H1 (cell line): ENCODE measurements around the gene C10orf95. TPM values are rescaled to one million over a fixed set of nuclear protein-coding genes. Genes with fewer than 3 reads are reported as not detected.

Source experiments
- CTCF ChIA-PET: fragments of 300-600 bp; sonication (Branson Sonifier 250); formaldehyde crosslinking; loops from one replicate; lab custom pipeline; 2021; ENCODE audit not compliant: partially characterized antibody; lab: Charles Lee
- POLR2A ChIA-PET: fragments of 300-600 bp; sonication (Branson Sonifier 250); formaldehyde crosslinking; loops from one replicate; lab custom pipeline; 2021; ENCODE audit warnings: inconsistent platforms; ENCODE audit not compliant: partially characterized antibody; lab: Charles Lee
- DNase-seq, 2 experiments: peaks; one replicate each; pipeline versions ENCODE4 v3.0.0 to v3.0.0-alpha.2; 2010 to 2022; ENCODE audit warnings: low spot score in 2 of 2, low read depth in 1 of 2, mixed read lengths in 1 of 2
- FAIRE-seq: peaks from 2 replicates; lab custom pipeline; 2011; peaks lifted over from hg19 to GRCh38; lab: Jason Lieb, UNC
- H2AFZ ChIP-seq: 2 replicates; pipeline ENCODE4 v1.8.1; 2012; ENCODE audit warnings: low read length, inconsistent platforms
- H2AK5ac ChIP-seq: 2 replicates; pipeline ENCODE4 v1.6.1; 2013; ENCODE audit warnings: low read depth, low read length
- H2BK120ac ChIP-seq: replicated peaks from 2 replicates; pipeline ENCODE3; 2013; ENCODE audit warnings: low read depth, low read length, inconsistent platforms
- H2BK12ac ChIP-seq: 2 replicates; pipeline ENCODE4 v1.6.1; 2013; ENCODE audit warnings: low read depth, low read length
- H2BK15ac ChIP-seq: 2 replicates; pipeline ENCODE4 v1.6.1; 2013; ENCODE audit warnings: low read length
- H2BK20ac ChIP-seq: 2 replicates; pipeline ENCODE4 v1.6.1; 2013; ENCODE audit warnings: low read length
- H2BK5ac ChIP-seq: 2 replicates; pipeline ENCODE4 v1.6.1; 2013; ENCODE audit warnings: low read depth, low read length
- H3K14ac ChIP-seq: 2 replicates; pipeline ENCODE4 v1.6.1; 2013; ENCODE audit warnings: inconsistent platforms; ENCODE audit not compliant: insufficient read length
- H3K18ac ChIP-seq: 2 replicates; pipeline ENCODE4 v1.6.1; 2013; ENCODE audit warnings: low read length; ENCODE audit errors: extremely low read depth
- H3K23ac ChIP-seq: 2 replicates; pipeline ENCODE4 v1.6.1; 2013; ENCODE audit warnings: inconsistent platforms; ENCODE audit not compliant: insufficient read length
- H3K23me2 ChIP-seq: 2 replicates; pipeline ENCODE4 v1.6.1; 2013; ENCODE audit warnings: low read depth, low read length
- H3K27ac ChIP-seq: 2 replicates; pipeline ENCODE4 v1.6.1; 2011; ENCODE audit warnings: low read depth, low read length, inconsistent platforms
- H3K27me3 ChIP-seq, 4 experiments: replicated peaks in 1 of 4; 1 replicate in 1 of 4; 2 replicates in 3 of 4; pipeline versions ENCODE4 v1.6.1 to v1.8.1; 2011 to 2013; ENCODE audit warnings: low read length in 3 of 4, mild to moderate bottlenecking in 3 of 4, inconsistent platforms in 2 of 4, mixed read lengths in 2 of 4, moderate library complexity in 1 of 4; ENCODE audit not compliant: control insufficient read depth in 3 of 4, insufficient read depth in 3 of 4; ENCODE audit errors: extremely low read depth in 1 of 4
- H3K36me3 ChIP-seq, 4 experiments: 2 replicates each; pipeline versions ENCODE4 v1.6.1 to v1.8.1; 2011 to 2013; ENCODE audit warnings: mild to moderate bottlenecking in 4 of 4, low read length in 3 of 4, moderate library complexity in 2 of 4, control low read depth in 1 of 4, inconsistent platforms in 1 of 4; ENCODE audit not compliant: insufficient read depth in 4 of 4, control insufficient read depth in 2 of 4
- H3K4ac ChIP-seq: replicated peaks from 2 replicates; pipeline ENCODE3; 2013; ENCODE audit warnings: low read length, low read depth, mixed read lengths, inconsistent platforms; ENCODE audit not compliant: insufficient read length
- H3K4me1 ChIP-seq, 4 experiments: replicated peaks in 1 of 4; 1 replicate in 1 of 4; 2 replicates in 3 of 4; pipeline versions ENCODE4 v1.6.1 to v1.8.1; 2011 to 2013; ENCODE audit warnings: low read length in 3 of 4, inconsistent platforms in 2 of 4, mixed read lengths in 1 of 4; ENCODE audit not compliant: insufficient read depth in 4 of 4, control insufficient read depth in 3 of 4
- H3K4me2 ChIP-seq, 2 experiments: 2 replicates each; pipeline versions ENCODE4 v1.6.1 to v1.8.1; 2011 to 2013; ENCODE audit warnings: low read depth in 2 of 2, low read length in 2 of 2, control low read depth in 1 of 2, inconsistent platforms in 1 of 2, mild to moderate bottlenecking in 1 of 2; ENCODE audit not compliant: insufficient read depth in 1 of 2
- H3K4me3 ChIP-seq, 4 experiments: fragments of 200-600, 300-600 bp in 1 of 4; sonication (generic), shearing (Covaris generic), sonication (Bioruptor Twin) in 1 of 4; 2 replicates each; pipeline versions ENCODE4 v1.5.1 to v1.8.1; 2011 to 2016; ENCODE audit warnings: low read length in 4 of 4, low read depth in 3 of 4, control low read depth in 2 of 4, inconsistent platforms in 2 of 4, mild to moderate bottlenecking in 2 of 4, mixed read lengths in 1 of 4, moderate library complexity in 1 of 4; ENCODE audit not compliant: insufficient read depth in 2 of 4; ENCODE audit errors: extremely low read depth in 1 of 4
- H3K56ac ChIP-seq: replicated peaks from 2 replicates; pipeline ENCODE3; 2013; ENCODE audit warnings: low read depth, mild to moderate bottlenecking, mixed read lengths, low read length, inconsistent platforms; ENCODE audit not compliant: insufficient read length
- H3K79me1 ChIP-seq: 2 replicates; pipeline ENCODE4 v1.6.1; 2013; ENCODE audit warnings: low read depth, low read length, control low read depth
- H3K79me2 ChIP-seq, 2 experiments: 2 replicates each; pipeline versions ENCODE4 v1.6.1 to v1.8.1; 2012 to 2013; ENCODE audit warnings: low read length in 2 of 2, mild to moderate bottlenecking in 2 of 2, inconsistent platforms in 1 of 2; ENCODE audit not compliant: insufficient read depth in 2 of 2, control insufficient read depth in 1 of 2
- H3K9ac ChIP-seq, 4 experiments: replicated peaks in 1 of 4; 1 replicate in 1 of 4; 2 replicates in 3 of 4; pipeline versions ENCODE4 v1.6.1 to v1.8.1; 2011 to 2013; ENCODE audit warnings: low read depth in 3 of 4, low read length in 3 of 4, control low read depth in 2 of 4, mild to moderate bottlenecking in 2 of 4, moderate library complexity in 2 of 4, inconsistent platforms in 1 of 4; ENCODE audit errors: extremely low read depth in 1 of 4
- H3K9me3 ChIP-seq, 2 experiments: 2 replicates each; pipeline versions ENCODE4 v1.6.1 to v1.8.1; 2012 to 2013; ENCODE audit warnings: mild to moderate bottlenecking in 2 of 2, moderate library complexity in 2 of 2, control low read depth in 1 of 2, inconsistent platforms in 1 of 2, low read depth in 1 of 2, low read length in 1 of 2, mixed read lengths in 1 of 2; ENCODE audit not compliant: insufficient read depth in 2 of 2
- H4K20me1 ChIP-seq, 2 experiments: replicated peaks in 1 of 2; 2 replicates each; pipeline versions ENCODE3 to v1.8.1; 2011 to 2013; ENCODE audit warnings: inconsistent platforms in 2 of 2, low read length in 2 of 2, mild to moderate bottlenecking in 1 of 2; ENCODE audit not compliant: insufficient read depth in 2 of 2, control insufficient read depth in 1 of 2
- H4K5ac ChIP-seq: 2 replicates; pipeline ENCODE4 v1.6.1; 2013; ENCODE audit warnings: low read length, low read depth, mixed read lengths, inconsistent platforms; ENCODE audit not compliant: insufficient read length
- H4K8ac ChIP-seq: 2 replicates; pipeline ENCODE4 v1.8.0; 2013; ENCODE audit warnings: mild to moderate bottlenecking, moderate library complexity, low read length, inconsistent platforms; ENCODE audit not compliant: insufficient read depth; ENCODE audit errors: extremely low read depth
- H4K91ac ChIP-seq: replicated peaks from 2 replicates; pipeline ENCODE3; 2013; ENCODE audit warnings: low read length, mixed read lengths, inconsistent platforms; ENCODE audit not compliant: insufficient read length
- BRCA1 ChIP-seq: IDR thresholded peaks from 2 replicates; pipeline ENCODE4 v1.6.1; 2012; ENCODE audit warnings: low read depth, low read length, improper control_type of control experiment
- CHD1 ChIP-seq: IDR thresholded peaks from 2 replicates; pipeline ENCODE4 v1.6.1; 2012; ENCODE audit warnings: low read depth, low read length, improper control_type of control experiment
- CHD2 ChIP-seq: IDR thresholded peaks from 2 replicates; pipeline ENCODE4 v1.6.1; 2012; ENCODE audit warnings: low read length, improper control_type of control experiment
- CTBP2 ChIP-seq: IDR thresholded peaks from 2 replicates; pipeline ENCODE4 v1.7.0; 2011; ENCODE audit warnings: borderline replicate concordance, mild to moderate bottlenecking, moderate library complexity, mixed read lengths, low read length; ENCODE audit not compliant: insufficient read depth, insufficient read length
- EZH2 ChIP-seq: fragments of 200-600 bp; sonication (generic); IDR thresholded peaks from 2 replicates; pipeline ENCODE4 v1.7.1; 2012; ENCODE audit warnings: low read depth, mild to moderate bottlenecking, moderate library complexity, low read length, inconsistent platforms; ENCODE audit not compliant: severe bottlenecking
- GABPA ChIP-seq: IDR thresholded peaks from 2 replicates; pipeline ENCODE4 v1.6.1; 2011; ENCODE audit warnings: mild to moderate bottlenecking, low read length, moderate library complexity, borderline replicate concordance; ENCODE audit not compliant: insufficient read depth
- GTF2F1 ChIP-seq: IDR thresholded peaks from 2 replicates; pipeline ENCODE4 v1.6.1; 2012; ENCODE audit warnings: low read depth, low read length, improper control_type of control experiment, borderline replicate concordance
- NRF1 ChIP-seq: IDR thresholded peaks from 2 replicates; pipeline ENCODE4 v1.6.1; 2011; ENCODE audit warnings: mild to moderate bottlenecking, low read depth, low read length, improper control_type of control experiment
- POLR2A ChIP-seq, 2 experiments: IDR thresholded peaks; 1 replicate in 1 of 2; 2 replicates in 1 of 2; pipeline ENCODE4 v1.6.1; 2011; ENCODE audit warnings: low read depth in 2 of 2, low read length in 2 of 2, mild to moderate bottlenecking in 2 of 2; ENCODE audit errors: control extremely low read depth in 1 of 2
- POLR2AphosphoS5 ChIP-seq: IDR thresholded peaks from 2 replicates; pipeline ENCODE4 v1.6.1; 2011; ENCODE audit warnings: low read depth, low read length
- RAD21 ChIP-seq, 2 experiments: IDR thresholded peaks in 1 of 2; conservative IDR thresholded peaks in 1 of 2; 2 replicates each; pipeline ENCODE4 v1.6.1; 2011; ENCODE audit warnings: low read depth in 2 of 2, low read length in 2 of 2, improper control_type of control experiment in 1 of 2, inconsistent platforms in 1 of 2, mild to moderate bottlenecking in 1 of 2, moderate library complexity in 1 of 2
- SAP30 ChIP-seq: fragments of 300-600 bp; sonication (generic); IDR thresholded peaks from 2 replicates; pipeline ENCODE4 v1.7.1; 2012; ENCODE audit warnings: low read length, moderate library complexity, mild to moderate bottlenecking, inconsistent platforms; ENCODE audit not compliant: insufficient read depth, insufficient replicate concordance
- SIX5 ChIP-seq: IDR thresholded peaks from 2 replicates; pipeline ENCODE4 v1.6.1; 2011; ENCODE audit warnings: mild to moderate bottlenecking, low read depth, low read length
- TEAD4 ChIP-seq: IDR thresholded peaks from 2 replicates; pipeline ENCODE4 v1.6.1; 2012; ENCODE audit warnings: low read depth, low read length, inconsistent platforms, mixed read lengths
- WGBS, 2 experiments: shearing (Covaris generic) in 1 of 2; methylation state at CpG; one replicate each; pipeline versions ENCODE4 v1.1.6 to v1.1.7; 2013 to 2015; ENCODE audit warnings: low lambda C conversion rate in 2 of 2, mixed read lengths in 2 of 2, inconsistent platforms in 1 of 2, low coverage in 1 of 2, missing lambda C conversion rate in 1 of 2; ENCODE audit not compliant: insufficient replicate concordance in 2 of 2, insufficient coverage in 1 of 2, insufficient read length in 1 of 2; ENCODE audit errors: extremely low coverage in 1 of 2, missing lambda C conversion rate in 1 of 2; 5-methylcytosine and 5-hydroxymethylcytosine counted together
- polyA plus RNA-seq, 7 experiments: library from polyadenylated mRNA; depleted of rRNA in 3 of 7; stranded (reverse) in 5 of 7; unstranded in 2 of 7; fragments of >200 nt in 5 of 7; fragments of 200-250 nt in 2 of 7; gene quantifications; 1 replicate in 5 of 7; 2 replicates in 1 of 7; 4 replicates in 1 of 7; pipeline versions ENCODE4 v1.2.1 to v1.2.3, GENCODE V29; 2011 to 2013; ENCODE audit warnings: missing spikeins in 2 of 7, mixed read lengths in 2 of 7
- total RNA-seq: library from RNA; stranded (reverse); fragmentation: NEBNext Ultra II Directional; extraction: Animal tissue kit (Norgen Biotek cat#: 25700); gene quantifications from 2 replicates; pipeline ENCODE4 v1.2.1, GENCODE V29; 2021

C10orf95 gene
- total and polyA plus RNA-seq, 2 of the 8 experiments (the other 6 are each of a cell fraction or from before 2014, with no cell fraction given): 0.34 to 0.48 TPM

DNA sequence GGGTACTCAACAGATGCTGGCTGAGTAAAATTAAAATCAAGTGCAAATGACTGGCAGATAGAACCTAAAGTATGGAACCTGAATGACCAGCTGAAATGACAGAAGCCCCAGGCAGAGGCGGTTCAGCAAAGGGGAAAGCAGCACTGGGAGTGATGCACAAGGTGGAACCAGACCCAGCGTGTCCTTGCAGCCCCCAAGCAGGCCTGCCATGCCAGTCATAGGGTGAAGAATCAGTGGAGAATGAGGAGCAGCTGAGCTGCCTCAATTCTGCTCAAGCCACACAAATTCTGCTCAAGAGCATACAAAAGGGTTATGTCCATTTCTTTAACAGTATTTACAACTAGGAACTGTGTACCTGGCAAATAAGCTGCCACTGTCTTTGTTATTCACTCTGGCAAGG, 42.4 kb upstream of the C10orf95 start:
- Histone ChIP-seq H3K4ac (no peak overlapping the region), H3K14ac (no peak overlapping the region), H4K5ac (no peak overlapping the region), H3K36me3 (peaks cover under 1 to 9% (median 3%) of the 10 kb centered on the region in 4 experiments; a peak in 4 of 8 replicates), H3K18ac (no peak overlapping the region), H3K79me2 (peaks cover 0 to 38% of the 10 kb centered on the region in 2 experiments; a peak in 3 of 4 replicates), H3K4me1 (no peaks in the 10 kb centered on the region), H3K56ac (no peak overlapping the region), H2BK20ac (no peak overlapping the region), H4K20me1 (peaks cover 2 to 11% of the 10 kb centered on the region in 2 experiments), H2BK5ac (no peak overlapping the region), H2AK5ac (no peak overlapping the region), H3K27me3 (no peaks in the 10 kb centered on the region), H3K79me1 (peaks cover 12% of the 10 kb centered on the region), H3K23ac (no peak overlapping the region), H2BK120ac (no peak overlapping the region), H4K8ac (no peak overlapping the region), H3K4me2 (no peak overlapping the region), H2BK12ac (no peak overlapping the region), H3K23me2 (no peaks in the 10 kb centered on the region), H2AFZ (no peak overlapping the region), H3K27ac (no peak overlapping the region), H3K9me3 (no peaks in the 10 kb centered on the region), H3K9ac (no peak overlapping the region), H3K4me3 (no peak overlapping the region), H4K91ac (no peak overlapping the region), H2BK15ac (no peak overlapping the region)
- FAIRE-seq (no peak), DNase-seq (no peak)
- ChIA-PET POLR2A (no interaction called here), CTCF (interaction anchor here (1.0 to 1.9 kb wide), 3 partner anchors 22 to 103 kb away, joined by 3 to 5 read pairs (median 3); no protein-coding TSS in a partner anchor)
- 87% methylated on average over 2 of the region's 2 CpGs; no CpG with 5 or more reads in 1 of the 2 experiments for WGBS, 2 experiments
- no peak for TF ChIP-seq EZH2
- TF ChIP-seq SIX5: no peak
- TF ChIP-seq POLR2A (IDR thresholded peaks at IDR 0.05; ENCODE audit: control extremely low read depth in 1 of 2, low read depth in 2 of 2, low read length in 2 of 2): no peak
- TF ChIP-seq CHD1: no peak
- TF ChIP-seq POLR2AphosphoS5: no peak
- TF ChIP-seq GABPA: no peak
- TF ChIP-seq NRF1: no peak
- TF ChIP-seq BRCA1: no peak
- no peak for TF ChIP-seq SAP30
- no peak for TF ChIP-seq GTF2F1
- no peak for TF ChIP-seq CHD2
- no peak for TF ChIP-seq TEAD4
- TF ChIP-seq CTBP2: no peak
- no peak for TF ChIP-seq RAD21 (IDR thresholded peaks at IDR 0.05 in 1 of 2, conservative IDR thresholded peaks at IDR 0.05 in 1 of 2; ENCODE audit: low read depth in 2 of 2, low read length in 2 of 2)
